Parathyroid adenoma (tissue), 2 donors: Measurements from ENCODE around the gene RPS14.

ENCODE experiments used
- H2AFZ ChIP-seq: fragments of 300-600 bp; sonication (generic); one replicate; pipeline ENCODE4 v1.7.0; 2017; ENCODE audit warnings: antibody characterized with exemption, mild to moderate bottlenecking
- H3K27ac ChIP-seq: fragments of 300-600 bp; sonication (generic); one replicate; pipeline ENCODE4 v1.7.0; 2017
- H3K27me3 ChIP-seq: fragments of 300-600 bp; sonication (generic); one replicate; pipeline ENCODE4 v1.7.0; 2017; ENCODE audit warnings: low read length; ENCODE audit not compliant: control insufficient read depth, insufficient read depth
- H3K36me3 ChIP-seq: fragments of 300-600 bp; sonication (generic); one replicate; pipeline ENCODE4 v1.7.0; 2017; ENCODE audit warnings: low read length; ENCODE audit not compliant: control insufficient read depth, insufficient read depth
- H3K4me1 ChIP-seq: fragments of 300-600 bp; sonication (generic); one replicate; pipeline ENCODE4 v1.7.0; 2017; ENCODE audit warnings: control low read depth
- H3K4me2 ChIP-seq: fragments of 300-600 bp; sonication (generic); one replicate; pipeline ENCODE4 v1.7.0; 2017; ENCODE audit warnings: low read length
- H3K4me3 ChIP-seq: fragments of 300-600 bp; sonication (generic); one replicate; pipeline ENCODE4 v1.7.0; 2017; ENCODE audit warnings: low read depth, low read length
- H3K79me2 ChIP-seq: fragments of 300-600 bp; sonication (generic); one replicate; pipeline ENCODE4 v1.7.0; 2017; ENCODE audit warnings: control low read depth
- H3K9ac ChIP-seq: fragments of 300-600 bp; sonication (generic); one replicate; pipeline ENCODE4 v1.7.0; 2017; ENCODE audit warnings: mild to moderate bottlenecking
- H3K9me3 ChIP-seq: fragments of 300-600 bp; sonication (generic); one replicate; pipeline ENCODE4 v1.7.0; 2017; ENCODE audit warnings: low read length; ENCODE audit not compliant: control insufficient read depth
- CTCF ChIP-seq: fragments of 300-600 bp; sonication (generic); IDR thresholded peaks from one replicate; pipeline ENCODE4 v1.7.0; 2017; ENCODE audit warnings: antibody characterized with exemption, mild to moderate bottlenecking
- donor health status: primary hyperparathyroidism.

RPS14 gene

GRCh38 chr5:150451594-150451993 lies 2.1 kb upstream of the RPS14 start:
- TF ChIP-seq CTCF = no peak
- Histone ChIP-seq H2AFZ (no peak overlapping the region), H3K4me3 (no peak overlapping the region), H3K9me3 (no peaks in the 10 kb centered on the region), H3K27ac (no peak overlapping the region), H3K4me2 (no peak overlapping the region), H3K9ac (no peak overlapping the region), H3K79me2 (peaks cover 7% of the 10 kb centered on the region), H3K27me3 (no peaks in the 10 kb centered on the region), H3K4me1 (no peaks in the 10 kb centered on the region), H3K36me3 (no peaks in the 10 kb centered on the region)

GRCh38 chr5:150448952-150449516 lies 505 bp downstream of the RPS14 start:
- Histone ChIP-seq H3K4me2 (peak overlapping the region; percentile 65), H3K4me3 (peak overlapping the region; percentile 97), H3K9ac (peak overlapping the region; percentile 84), H3K36me3 (no peaks in the 10 kb centered on the region), H3K79me2 (peaks cover 7% of the 10 kb centered on the region), H3K4me1 (no peaks in the 10 kb centered on the region), H3K27ac (peak overlapping the region; percentile 94), H2AFZ (peak overlapping the region; percentile 90), H3K9me3 (no peaks in the 10 kb centered on the region), H3K27me3 (no peaks in the 10 kb centered on the region)
- no peak for TF ChIP-seq CTCF

GRCh38 chr5:150448334-150448733 lies 1.2 kb downstream of the RPS14 start:
- peaks cover 7% of the 10 kb centered on the region for H3K79me2 ChIP-seq
- H3K4me3 ChIP-seq = peak overlapping the region; percentile 97
- H3K9ac ChIP-seq = peak overlapping the region; percentile 84
- no peaks in the 10 kb centered on the region for H3K9me3 ChIP-seq
- peak overlapping the region; percentile 65 for H3K4me2 ChIP-seq
- TF ChIP-seq CTCF = no peak
- no peak overlapping the region for H3K27ac ChIP-seq
- H2AFZ ChIP-seq = no peak overlapping the region
- no peaks in the 10 kb centered on the region for H3K4me1 ChIP-seq
- no peaks in the 10 kb centered on the region for H3K36me3 ChIP-seq
- no peaks in the 10 kb centered on the region for H3K27me3 ChIP-seq

GRCh38 chr5:150447188-150447587 lies 2.4 kb downstream of the RPS14 start:
- TF ChIP-seq CTCF = no peak
- Histone ChIP-seq H3K4me1 (no peaks in the 10 kb centered on the region), H3K36me3 (no peaks in the 10 kb centered on the region), H3K9ac (no peak overlapping the region), H3K27ac (no peak overlapping the region), H3K4me3 (no peak overlapping the region), H3K4me2 (no peak overlapping the region), H2AFZ (no peak overlapping the region), H3K79me2 (peaks cover 7% of the 10 kb centered on the region), H3K27me3 (no peaks in the 10 kb centered on the region), H3K9me3 (no peaks in the 10 kb centered on the region)

GRCh38 chr5:150446583-150446982 lies 3.0 kb downstream of the RPS14 start:
- Histone ChIP-seq H3K79me2 (peaks cover 7% of the 10 kb centered on the region), H3K27me3 (no peaks in the 10 kb centered on the region), H3K27ac (no peak overlapping the region), H3K4me1 (no peaks in the 10 kb centered on the region), H3K36me3 (no peaks in the 10 kb centered on the region), H3K4me3 (no peak overlapping the region), H3K9ac (no peak overlapping the region), H3K4me2 (no peak overlapping the region), H2AFZ (no peak overlapping the region), H3K9me3 (no peaks in the 10 kb centered on the region)
- TF ChIP-seq CTCF = no peak
